Myometrial cell (primary cell): ENCODE results near the gene GLUD1. TPM values are rescaled to one million over a fixed set of nuclear protein-coding genes. Genes with fewer than 3 reads are reported as not detected.

Source experiments
- total RNA-seq: library from RNA; depleted of rRNA; stranded (reverse); fragments of >200 nt; gene quantifications from 2 replicates; pipeline ENCODE4 v1.2.3, GENCODE V29; 2015

GLUD1 gene
- 221 and 257 TPM in 2 replicates for total RNA-seq

DNA sequence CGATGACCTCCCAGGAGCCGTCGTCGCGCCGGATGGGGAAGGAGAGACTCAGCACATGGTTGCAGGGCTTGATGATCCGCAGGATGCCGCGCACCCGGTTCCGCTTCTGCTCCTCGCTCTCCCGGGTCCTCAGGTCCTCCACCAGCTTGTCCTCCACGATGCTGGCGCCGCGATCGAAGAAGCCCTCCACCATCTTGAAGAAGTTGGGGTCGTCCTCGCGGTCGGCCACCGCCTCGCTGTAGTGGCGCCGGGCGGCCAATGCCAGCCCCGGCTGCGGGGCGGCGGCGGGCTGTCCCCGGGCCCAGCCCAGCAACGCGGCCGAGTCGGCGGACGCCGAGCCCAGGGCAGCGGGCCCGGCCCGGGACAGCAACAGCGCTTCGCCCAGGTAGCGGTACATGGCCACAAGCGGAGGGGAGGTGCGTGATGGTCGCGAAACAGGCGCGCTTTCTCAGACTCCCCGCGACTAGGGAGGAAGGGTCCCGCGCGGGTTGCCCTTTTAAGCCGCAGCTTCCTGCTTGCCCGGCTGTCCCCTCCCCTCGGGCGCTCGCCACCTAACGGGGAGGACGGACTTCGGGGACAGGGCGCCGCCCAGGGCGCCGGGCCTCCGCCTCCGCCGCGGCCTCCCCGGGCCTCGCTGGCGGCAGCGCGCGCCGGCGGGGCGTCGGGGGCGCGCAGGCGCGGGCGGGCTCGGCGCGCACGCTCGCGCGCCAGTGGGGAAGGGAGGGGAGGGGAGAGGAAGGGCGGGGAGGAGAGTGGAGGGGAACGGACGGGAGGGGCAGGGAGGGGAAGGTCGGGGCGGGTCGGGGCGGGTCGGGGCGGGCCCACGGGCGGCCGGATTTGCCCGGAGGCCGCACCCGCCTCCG, at the start of gene GLUD1, which contains the start of gene SHLD2:
TSS of gene GLUD1 (minus strand) at position 471 of the 863 bp plus-strand sequence. CDS start at position 397, 74 bp downstream.
TSS of gene SHLD2 (plus strand) at position 834 of the 863 bp plus-strand sequence. CDS start 56,149 bp downstream, outside the sequence.

DNA sequence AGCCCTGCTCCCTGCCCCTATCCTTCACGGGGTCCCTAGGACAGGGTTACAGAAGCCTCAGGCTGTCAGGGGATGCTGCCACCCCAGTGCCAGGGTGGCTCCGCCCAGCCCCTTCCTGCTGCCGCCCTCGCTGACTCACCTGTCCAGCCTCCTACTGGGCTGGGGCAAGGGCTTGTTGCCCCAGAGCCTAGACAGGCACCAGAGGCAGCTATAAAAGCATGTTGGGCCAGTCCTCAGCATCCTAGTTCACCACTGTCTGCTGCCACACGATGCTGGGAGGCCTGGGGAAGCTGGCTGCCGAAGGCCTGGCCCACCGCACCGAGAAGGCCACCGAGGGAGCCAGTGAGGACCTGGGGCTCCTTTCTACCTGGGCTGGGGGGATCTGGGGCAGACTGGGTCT, 74.6 kb downstream of the GLUD1 start, which contains the start of gene FAM25A:
TSS of gene FAM25A (plus strand) at position 239 of the 400 bp plus-strand sequence. CDS start at position 270, 31 bp downstream.

Other genes with a start within 250 kb of the GLUD1 start
- gene MMRN2, start 137.2 kb downstream of the GLUD1 start, total RNA-seq: 7.4 and 9.8 TPM in 2 replicates
- 16.1 and 25.4 TPM in 2 replicates for gene SNCG, start 136.2 kb downstream of the GLUD1 start, total RNA-seq
- gene ADIRF, start 126.4 kb downstream of the GLUD1 start, total RNA-seq: 35.6 and 35.7 TPM in 2 replicates
- not detected in 2 replicates for gene FAM25A, start 74.5 kb downstream of the GLUD1 start, total RNA-seq
- gene SHLD2, start 363 bp upstream of the GLUD1 start, total RNA-seq: 11.8 and 20.6 TPM in 2 replicates
- not detected in 2 replicates for gene NUTM2A, start 130.6 kb upstream of the GLUD1 start, total RNA-seq